Activated naive CD4-positive, alpha-beta T cell treated with anti-CD3 and anti-CD28 coated beads, Interleukin-2, amount 50 U/mL, for 16 hours (primary cell): ENCODE results near the gene TMEM181.
"Not testable (repeated sequence)": the region's sequence is repeated elsewhere in the genome, so short reads cannot be mapped to it uniquely, and the experiment has no call there.

Source experiments
- DNase-seq: peaks from one replicate; pipeline ENCODE4 v3.0.0-alpha.2; 2020

TMEM181 gene

DNA sequence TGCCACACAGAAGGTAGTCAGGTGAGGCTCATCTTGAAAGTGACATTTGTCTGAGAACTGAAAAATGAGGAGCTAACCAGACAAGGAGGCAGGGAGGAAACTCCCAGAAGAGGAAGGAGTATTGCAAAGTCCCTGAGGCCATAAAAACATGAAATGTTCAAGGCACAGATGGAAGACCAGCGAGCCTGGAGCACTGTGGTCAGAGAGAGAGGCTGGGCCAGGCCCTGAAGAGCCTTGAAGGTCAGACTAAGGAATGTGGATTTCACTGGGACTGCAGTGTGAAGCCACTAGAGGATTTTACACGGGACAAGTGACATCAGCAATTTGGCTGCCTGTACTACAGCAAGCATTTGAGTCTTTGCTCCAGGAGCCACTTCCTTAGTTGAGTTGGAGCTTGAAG, 21.1 kb upstream of the TMEM181 start:
- no peak for DNase-seq

- DNase-seq, result no peak
Observed at GRCh38 chr6:158539413-158539812, 20.5 kb upstream of the TMEM181 start.

- no peak for DNase-seq
Observed at GRCh38 chr6:158539881-158540280, 20.0 kb upstream of the TMEM181 start.

DNA sequence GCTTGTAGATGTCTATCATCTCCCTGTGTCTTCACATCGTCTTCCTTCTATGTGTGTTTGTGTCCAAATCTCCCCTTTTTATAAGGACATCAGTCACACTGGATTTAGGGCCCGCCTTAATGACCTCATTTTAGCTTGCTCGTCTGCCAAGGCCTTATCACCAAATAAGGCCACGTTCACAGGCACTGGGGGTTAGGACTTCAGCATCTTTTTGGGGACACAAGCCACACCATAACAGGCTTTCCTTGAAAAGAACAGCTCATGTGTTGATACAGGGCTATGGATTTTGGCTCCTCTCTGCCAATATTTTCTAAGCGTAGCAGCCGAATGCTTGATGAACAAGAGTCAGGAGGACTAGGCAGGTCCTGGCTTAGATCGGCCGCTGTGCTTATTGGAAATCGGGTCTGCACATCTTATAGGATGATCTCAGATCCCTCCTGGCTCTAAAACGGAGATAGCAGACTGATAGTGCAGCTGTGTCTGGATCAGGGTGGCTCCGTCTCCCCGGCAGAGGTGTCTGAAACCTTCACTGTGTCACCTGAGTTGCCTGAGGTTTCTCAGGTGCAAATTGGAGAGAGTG, 16.2 kb upstream of the TMEM181 start:
- no peak for DNase-seq

GRCh38 chr6:158544428-158544827, 15.5 kb upstream of the TMEM181 start:
- DNase-seq, result no peak

DNA sequence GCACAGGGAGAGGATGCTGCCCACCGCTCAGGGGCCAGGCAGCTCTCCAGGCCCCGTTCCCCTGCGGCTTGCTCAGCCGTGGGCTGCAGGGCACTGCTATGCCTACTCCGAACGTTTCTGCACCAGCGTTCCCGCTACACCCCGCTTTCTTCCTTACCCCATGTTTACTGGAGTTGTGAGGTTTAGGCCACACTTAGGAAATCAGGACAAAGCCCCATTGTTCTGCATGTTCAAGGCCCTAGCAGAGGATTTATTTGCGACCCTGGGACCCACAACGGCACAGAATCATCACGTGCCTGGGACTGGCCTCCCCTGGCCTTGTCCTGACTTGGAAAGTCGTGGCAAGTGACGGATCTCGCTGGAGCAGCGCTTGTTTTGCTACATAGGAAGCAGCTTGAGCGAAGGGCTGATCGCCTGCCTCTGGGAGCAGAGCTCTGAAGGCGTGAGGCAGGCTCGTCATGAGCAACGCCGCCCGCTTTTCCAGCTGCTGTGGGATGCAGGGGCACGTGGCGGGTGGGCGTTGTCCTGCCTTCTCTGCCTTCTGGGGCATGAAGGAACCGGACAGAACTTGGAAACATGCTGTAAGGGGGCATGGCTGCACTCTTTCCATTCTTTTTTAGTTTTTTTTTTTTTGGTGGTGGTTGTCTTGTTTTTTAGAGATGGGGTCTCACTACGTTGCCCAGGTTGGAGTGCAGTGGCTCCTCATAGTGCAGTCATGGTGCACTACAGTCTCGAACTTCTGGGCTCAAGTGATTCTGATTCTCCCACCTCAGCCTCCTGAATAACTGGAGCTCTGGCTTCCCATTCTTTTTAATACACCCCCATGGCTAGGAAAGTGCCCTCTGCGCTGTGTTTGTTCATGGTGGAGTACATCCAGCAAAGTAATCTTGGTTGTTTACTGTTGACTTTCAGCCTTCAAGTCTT, 14.6 kb upstream of the TMEM181 start:
- no peak for DNase-seq

- DNase-seq, result no peak
Observed at GRCh38 chr6:158548418-158549161, 11.3 kb upstream of the TMEM181 start.

DNA sequence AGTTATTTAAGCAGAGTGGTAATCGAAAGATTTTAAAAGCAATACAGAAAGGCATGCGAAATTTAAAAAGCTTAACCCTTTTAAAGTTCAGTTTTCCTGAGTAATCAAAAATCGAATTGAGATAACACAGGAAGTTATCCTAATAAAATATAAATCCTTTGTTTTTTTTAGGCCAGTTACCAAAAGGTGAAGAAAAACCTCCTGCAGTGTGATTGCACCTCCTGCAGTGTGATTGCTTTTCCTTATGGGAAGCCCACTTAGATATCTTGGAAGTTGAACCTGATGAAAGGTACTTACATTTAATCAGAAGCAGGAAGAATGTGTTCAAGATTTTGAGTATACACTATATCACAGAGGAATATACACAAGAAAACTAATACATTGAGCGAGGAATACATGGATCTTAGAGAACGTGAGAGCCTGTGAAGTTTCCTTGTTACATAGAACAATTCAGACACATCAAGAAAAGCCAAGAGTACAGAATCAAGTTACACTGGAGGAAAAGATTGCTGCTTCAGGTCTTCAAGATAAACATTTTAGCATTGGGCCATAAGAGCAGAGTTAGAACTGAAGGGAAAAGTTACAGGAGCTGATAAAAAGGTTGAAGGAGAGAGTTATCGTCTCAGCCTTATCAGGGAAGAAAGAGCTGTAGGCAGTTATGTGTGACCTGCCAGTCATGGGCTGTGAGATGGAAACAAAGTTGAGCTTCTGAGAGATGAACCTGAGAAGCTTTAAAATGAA, 7.7 kb upstream of the TMEM181 start:
- no peak for DNase-seq

DNA sequence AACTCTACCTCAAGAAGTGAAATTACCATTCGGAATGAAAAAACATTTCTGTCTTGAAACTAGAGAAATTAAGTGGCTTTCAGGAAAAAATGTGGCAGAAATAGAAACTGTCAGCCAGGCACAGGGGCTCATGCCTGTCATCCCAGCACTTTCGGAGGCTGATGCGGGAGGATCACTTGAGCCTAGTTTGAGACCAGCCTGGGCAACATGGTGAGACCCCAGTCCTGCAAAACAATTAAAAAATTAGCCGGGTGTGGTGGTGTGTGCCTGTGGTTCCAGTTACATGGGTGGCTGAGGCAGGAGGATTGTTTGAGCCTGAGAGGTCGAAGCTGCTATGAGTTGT, 7.1 kb upstream of the TMEM181 start:
- DNase-seq, result no peak

GRCh38 chr6:158554611-158555361, 5.1 kb upstream of the TMEM181 start:
- no peak for DNase-seq

- no peak for DNase-seq
Observed at GRCh38 chr6:158556113-158556512, 3.8 kb upstream of the TMEM181 start.

GRCh38 chr6:158557110-158557509, 2.8 kb upstream of the TMEM181 start:
- DNase-seq, result not testable (repeated sequence)

- DNase-seq, result no peak
Observed at GRCh38 chr6:158557927-158558326, 2.0 kb upstream of the TMEM181 start.

DNA sequence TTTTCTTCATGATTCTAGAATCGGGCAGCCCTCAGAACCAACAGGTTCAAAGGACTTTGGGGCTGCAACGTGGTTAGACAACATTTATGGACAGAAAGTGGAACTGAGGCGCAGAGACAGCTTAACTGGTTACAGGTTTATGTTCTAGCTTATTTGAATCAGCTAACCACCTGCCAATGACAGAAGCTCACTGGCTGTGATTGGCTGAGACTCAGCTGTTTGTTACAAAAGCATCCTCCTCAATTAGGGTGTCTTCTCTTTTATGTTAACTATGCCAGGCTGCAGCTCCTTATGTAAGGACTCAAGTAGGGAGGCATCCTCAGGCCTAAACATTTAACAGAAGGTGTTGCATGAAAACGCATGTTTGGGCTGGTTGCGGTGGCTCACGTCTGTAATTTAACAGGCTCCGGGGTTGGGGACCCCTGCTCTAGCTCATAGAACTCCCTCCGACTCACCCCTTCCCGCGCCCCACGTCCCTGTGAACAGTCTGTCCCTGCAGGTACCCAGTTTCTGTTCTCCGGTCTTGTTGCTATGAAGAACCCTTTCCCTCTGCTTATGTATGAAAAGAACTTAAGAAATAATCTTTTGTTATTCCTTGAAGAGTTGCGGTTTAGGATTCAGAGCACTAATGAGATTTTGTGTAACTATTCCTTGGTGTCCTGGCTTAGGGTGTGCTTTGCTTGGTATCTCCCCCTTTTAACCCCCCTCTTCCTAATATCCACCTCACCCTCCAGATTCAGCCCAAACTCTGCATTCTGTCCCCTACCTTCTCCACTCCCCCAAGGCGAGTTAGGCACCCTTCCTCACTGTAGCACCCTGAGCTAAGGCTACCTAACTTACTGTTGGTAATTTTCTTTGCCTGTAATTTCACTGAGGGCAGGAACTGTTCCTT, 1.2 kb upstream of the TMEM181 start:
- DNase-seq, result no peak

DNA sequence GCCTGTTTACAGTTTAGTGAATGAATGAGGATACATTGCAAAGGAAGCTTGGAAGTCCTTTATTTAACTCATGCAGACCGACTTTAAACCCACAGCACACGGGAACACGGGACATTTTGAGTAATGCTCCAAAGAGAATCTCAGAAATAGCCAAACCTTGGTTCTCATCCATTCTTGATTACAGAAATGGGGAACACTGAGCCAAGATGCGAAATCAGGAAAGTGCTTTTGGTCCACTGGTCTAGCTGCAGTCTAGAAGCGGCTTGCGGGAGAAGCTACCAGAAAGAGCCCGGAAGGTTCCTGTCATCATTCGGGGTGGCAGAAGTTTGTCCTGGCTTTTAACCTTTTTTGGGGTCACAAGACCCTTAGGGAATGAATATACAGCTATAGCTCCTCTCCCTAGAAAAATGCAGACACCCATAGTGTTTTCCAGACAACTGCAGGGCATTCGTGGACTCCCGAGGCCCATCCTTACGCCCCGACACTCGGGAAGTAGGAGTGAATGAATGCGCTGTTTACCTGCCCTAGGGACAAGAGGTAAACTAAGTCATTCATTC, 475 bp upstream of the TMEM181 start:
- DNase-seq, result no peak

GRCh38 chr6:158560836-158561320, 987 bp downstream of the TMEM181 start:
- DNase-seq, result no peak

DNA sequence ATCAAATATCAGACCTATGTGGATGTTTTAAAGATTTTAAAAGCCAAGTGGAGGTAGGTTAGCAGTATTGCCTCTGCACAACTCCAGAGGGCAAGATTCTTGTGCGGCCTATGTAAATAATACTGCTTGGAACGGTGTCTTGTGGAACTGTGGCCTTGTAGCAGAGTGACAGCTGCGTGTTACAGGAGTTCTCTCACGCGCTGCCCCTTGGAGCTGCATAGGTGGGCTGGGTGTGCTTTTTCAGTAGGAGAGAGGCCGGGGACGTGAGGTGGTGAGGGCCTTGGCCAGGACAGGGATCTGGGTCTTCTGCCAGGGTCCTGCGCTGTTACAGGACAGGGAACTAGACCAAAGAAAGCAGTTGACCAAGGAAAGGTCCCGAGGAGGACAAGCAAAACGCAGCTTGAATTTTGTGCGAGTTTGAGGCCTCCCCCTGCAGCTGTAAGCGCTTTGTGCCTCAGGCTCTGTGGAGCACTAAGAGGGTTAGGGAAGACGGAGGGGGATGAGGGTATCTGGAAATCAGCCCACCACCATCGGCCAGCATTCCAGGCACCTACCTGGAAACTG, 1.5 kb downstream of the TMEM181 start:
- DNase-seq, result no peak

DNA sequence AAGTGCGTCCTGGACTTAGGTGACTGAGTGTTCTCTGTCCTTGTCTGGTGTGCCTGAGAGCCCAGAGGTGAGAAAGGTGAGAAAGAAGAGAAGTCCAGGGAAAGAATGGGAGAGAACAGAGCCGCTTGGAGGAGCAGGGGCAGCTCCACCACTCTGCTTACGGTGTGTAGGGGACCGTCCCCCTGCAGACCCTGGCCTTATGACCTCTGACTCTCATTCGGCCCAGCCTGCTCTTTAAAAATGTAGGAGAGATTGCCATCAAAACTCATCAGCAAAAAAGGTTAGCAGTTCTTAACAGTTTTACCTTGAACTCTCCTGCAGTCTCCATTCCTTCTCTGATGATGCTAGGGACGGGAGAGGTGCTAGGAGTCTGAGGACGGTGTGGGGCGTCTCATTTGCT, 2.0 kb downstream of the TMEM181 start:
- DNase-seq, result no peak

GRCh38 chr6:158564243-158565121, 4.6 kb downstream of the TMEM181 start:
- no peak for DNase-seq

- DNase-seq, result no peak
Observed at GRCh38 chr6:158565122-158565429, 5.2 kb downstream of the TMEM181 start.
